ENCODE results near the gene LVRN. TPM values are rescaled to one million over a fixed set of nuclear protein-coding genes. Genes with fewer than 3 reads are reported as not detected.

The LVRN gene
- total and polyA plus RNA-seq, 2 of the 13 experiments (the other 11 are each of a cell fraction or from before 2014, with no cell fraction given) = 0.09 to 0.20 TPM

- ATAC-seq (peak; percentile 97), DNase-seq (ENCODE audit: low spot score) (no peak), FAIRE-seq (no peak)
- Histone ChIP-seq H4K20me1 (ENCODE audit: insufficient read depth, low read length) (no peaks in the 10 kb centered on the region), H3K79me2 (ENCODE audit: insufficient read depth, low read length) (no peaks in the 10 kb centered on the region), H3K4me2 (ENCODE audit: low read depth, low read length) (peak overlapping the region; percentile 59), H3K9ac (ENCODE audit: insufficient read depth, low read depth, low read length) (no peak overlapping the region), H3K4me3 (replicated peaks in 1 of 3; ENCODE audit: insufficient read depth in 1 of 3, low read depth in 2 of 3, low read length in 3 of 3) (peak overlapping the region in 2 of 3 experiments; percentile 16 to 55; a peak in 3 of 6 replicates), H3K9me3 (ENCODE audit: low read length) (no peaks in the 10 kb centered on the region), H3K36me3 (replicated peaks in 1 of 2; ENCODE audit: control insufficient read depth in 1 of 2, insufficient read depth in 2 of 2, low read length in 2 of 2) (no peaks in the 10 kb centered on the region), H2AFZ (ENCODE audit: low read length) (no peak overlapping the region), H3K27ac (ENCODE audit: extremely low read length, insufficient read depth, low read length) (no peak overlapping the region), H3K27me3 (ENCODE audit: control insufficient read depth in 1 of 2, insufficient read depth in 2 of 2, low read length in 2 of 2) (peaks cover 5 to 44% of the 10 kb centered on the region in 2 experiments), H3K4me1 (ENCODE audit: insufficient read depth, low read length) (peaks cover 9% of the 10 kb centered on the region; the same call in 1 of the 2 replicates)
- WGBS (ENCODE audit: low lambda C conversion rate) = 18% methylated on average over 34 of the region's 71 CpGs
- in situ Hi-C loops (cut with HindIII; ENCODE audit: extremely low pct_ligation_motif_present, low pct_unique_long_range_greater_than_20kb) = no loop called here
- CTCF ChIA-PET (ENCODE audit: low intra/inter-chr PET ratio, low total read pairs) = no interaction called here
- intact Hi-C loops (cut with micrococcal nuclease; ENCODE audit: unreplicated experiment) = no loop called here
- BruUV-seq (replicated peaks) = no TSS peak
- POLR2A ChIA-PET = interaction anchor here (0.6 kb wide), 1 partner anchor 1497 kb away, joined by 3 read pairs; no protein-coding TSS in a partner anchor
- no peak for TF ChIP-seq SATB2 (CRISPR knock-in tag; IDR thresholded peaks at IDR 0.05)
- TF ChIP-seq, protein P1, sequence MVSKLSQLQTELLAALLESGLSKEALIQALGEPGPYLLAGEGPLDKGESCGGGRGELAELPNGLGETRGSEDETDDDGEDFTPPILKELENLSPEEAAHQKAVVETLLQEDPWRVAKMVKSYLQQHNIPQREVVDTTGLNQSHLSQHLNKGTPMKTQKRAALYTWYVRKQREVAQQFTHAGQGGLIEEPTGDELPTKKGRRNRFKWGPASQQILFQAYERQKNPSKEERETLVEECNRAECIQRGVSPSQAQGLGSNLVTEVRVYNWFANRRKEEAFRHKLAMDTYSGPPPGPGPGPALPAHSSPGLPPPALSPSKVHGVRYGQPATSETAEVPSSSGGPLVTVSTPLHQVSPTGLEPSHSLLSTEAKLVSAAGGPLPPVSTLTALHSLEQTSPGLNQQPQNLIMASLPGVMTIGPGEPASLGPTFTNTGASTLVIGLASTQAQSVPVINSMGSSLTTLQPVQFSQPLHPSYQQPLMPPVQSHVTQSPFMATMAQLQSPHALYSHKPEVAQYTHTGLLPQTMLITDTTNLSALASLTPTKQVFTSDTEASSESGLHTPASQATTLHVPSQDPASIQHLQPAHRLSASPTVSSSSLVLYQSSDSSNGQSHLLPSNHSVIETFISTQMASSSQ (IDR thresholded peaks at IDR 0.05; ENCODE audit: low read depth) = no peak
- TF ChIP-seq, protein P1 (CRISPR knock-in tag; IDR thresholded peaks at IDR 0.05; ENCODE audit: borderline replicate concordance) = no peak
- TF ChIP-seq SIX1 (CRISPR knock-in tag; IDR thresholded peaks at IDR 0.05; ENCODE audit: borderline replicate concordance) = no peak
- TF ChIP-seq ZNF101 (CRISPR knock-in tag; IDR thresholded peaks at IDR 0.05; ENCODE audit: borderline replicate concordance, low read depth) = no peak
- no peak for TF ChIP-seq ZNF224 (CRISPR knock-in tag; IDR thresholded peaks at IDR 0.05)
- TF ChIP-seq ZFP41 (CRISPR knock-in tag; IDR thresholded peaks at IDR 0.05; ENCODE audit: borderline replicate concordance) = no peak
- 0 out of 2 replicates have a peak, but pooled peaks have one; percentile 28 for TF ChIP-seq ARID4A (CRISPR knock-in tag; IDR thresholded peaks at IDR 0.05; ENCODE audit: borderline replicate concordance)
- TF ChIP-seq, protein P2, sequence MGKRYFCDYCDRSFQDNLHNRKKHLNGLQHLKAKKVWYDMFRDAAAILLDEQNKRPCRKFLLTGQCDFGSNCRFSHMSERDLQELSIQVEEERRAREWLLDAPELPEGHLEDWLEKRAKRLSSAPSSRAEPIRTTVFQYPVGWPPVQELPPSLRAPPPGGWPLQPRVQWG (CRISPR knock-in tag; IDR thresholded peaks at IDR 0.05; ENCODE audit: borderline replicate concordance, low read depth) = no peak
- no peak for TF ChIP-seq SRSF1 (optimal IDR thresholded peaks at IDR 0.05; ENCODE audit: low read depth, low read length)
- TF ChIP-seq ZNF530 (CRISPR knock-in tag; IDR thresholded peaks at IDR 0.05; ENCODE audit: low read depth) = no peak
- TF ChIP-seq, protein P3, sequence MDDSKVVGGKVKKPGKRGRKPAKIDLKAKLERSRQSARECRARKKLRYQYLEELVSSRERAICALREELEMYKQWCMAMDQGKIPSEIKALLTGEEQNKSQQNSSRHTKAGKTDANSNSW (CRISPR knock-in tag; IDR thresholded peaks at IDR 0.05; ENCODE audit: borderline replicate concordance) = no peak
- TF ChIP-seq THAP8 (CRISPR knock-in tag; IDR thresholded peaks at IDR 0.05; ENCODE audit: borderline replicate concordance) = no peak
Measured at GRCh38 chr5:115962565-115963402, 509 bp downstream of the LVRN start.
